ENCODE results near the gene NGB. TPM values are rescaled to one million over a fixed set of nuclear protein-coding genes. Genes with fewer than 3 reads are reported as not detected.

The NGB gene
- total and polyA plus RNA-seq, 2 of the 8 experiments (the other 6 are each of a cell fraction or from before 2014, with no cell fraction given) = 0.30 to 0.60 TPM

GRCh38 chr14:77248666-77249065 lies 22.3 kb downstream of the NGB start:
- no peak overlapping the region for H2BK20ac ChIP-seq (ENCODE audit: low read length)
- ChIA-PET CTCF (ENCODE audit: partially characterized antibody) (interaction anchor here (0.9 to 2.3 kb wide), 8 partner anchors 10 to 108 kb away, joined by 3 to 10 read pairs (median 4); no protein-coding TSS in a partner anchor), POLR2A (ENCODE audit: partially characterized antibody) (interaction anchor here (0.7 kb wide), 1 partner anchor 56 kb away, joined by 3 read pairs; no protein-coding TSS in a partner anchor)
- 85% methylated on average over 7 of the region's 7 CpGs; no CpG with 5 or more reads in 1 of the 2 experiments for WGBS, 2 experiments (ENCODE audit: extremely low coverage in 1 of 2, insufficient coverage in 1 of 2, insufficient read length in 1 of 2, insufficient replicate concordance in 2 of 2, low coverage in 1 of 2, low lambda C conversion rate in 2 of 2, missing lambda C conversion rate in 1 of 2)
- H3K4ac ChIP-seq (replicated peaks; ENCODE audit: insufficient read length, low read depth, low read length) = no peak overlapping the region
- no peak overlapping the region for H2AK5ac ChIP-seq (ENCODE audit: low read depth, low read length)
- H3K56ac ChIP-seq (replicated peaks; ENCODE audit: insufficient read length, low read depth, low read length) = no peak overlapping the region
- no peaks in the 10 kb centered on the region; a peak in 2 of 8 replicates for H3K36me3 ChIP-seq (ENCODE audit: control insufficient read depth in 2 of 4, insufficient read depth in 4 of 4, low read length in 3 of 4)
- DNase-seq (ENCODE audit: low read depth in 1 of 2, low spot score in 2 of 2) = no peak
- no peak overlapping the region for H4K5ac ChIP-seq (ENCODE audit: insufficient read length, low read depth, low read length)
- H4K20me1 ChIP-seq (replicated peaks in 1 of 2; ENCODE audit: control insufficient read depth in 1 of 2, insufficient read depth in 2 of 2, low read length in 2 of 2) = peaks cover 0 to under 1% of the 10 kb centered on the region in 2 experiments
- no peak overlapping the region for H3K14ac ChIP-seq (ENCODE audit: insufficient read length)
- H3K4me1 ChIP-seq (replicated peaks in 1 of 4; ENCODE audit: control insufficient read depth in 3 of 4, insufficient read depth in 4 of 4, low read length in 3 of 4) = no peaks in the 10 kb centered on the region; a peak in 1 of 7 replicates
- no peak overlapping the region for H4K91ac ChIP-seq (replicated peaks; ENCODE audit: insufficient read length, low read length)
- no peak overlapping the region; the same call in 1 of the 2 replicates for H2BK5ac ChIP-seq (ENCODE audit: low read depth, low read length)
- H4K8ac ChIP-seq (ENCODE audit: extremely low read depth, insufficient read depth, low read length) = no peak overlapping the region
- H2BK15ac ChIP-seq (ENCODE audit: low read length) = no peak overlapping the region
- H3K23me2 ChIP-seq (ENCODE audit: low read depth, low read length) = no peaks in the 10 kb centered on the region
- H3K4me3 ChIP-seq (ENCODE audit: extremely low read depth in 1 of 4, insufficient read depth in 2 of 4, low read depth in 3 of 4, low read length in 4 of 4) = no peak overlapping the region
- no peak overlapping the region for H3K18ac ChIP-seq (ENCODE audit: extremely low read depth, low read length)
- no peaks in the 10 kb centered on the region for H3K9me3 ChIP-seq (ENCODE audit: insufficient read depth in 2 of 2, low read depth in 1 of 2, low read length in 1 of 2)
- H3K4me2 ChIP-seq (ENCODE audit: insufficient read depth in 1 of 2, low read depth in 2 of 2, low read length in 2 of 2) = no peak overlapping the region
- no peak overlapping the region for H3K27ac ChIP-seq (ENCODE audit: low read depth, low read length)
- no peak overlapping the region for H2AFZ ChIP-seq (ENCODE audit: low read length)
- no peaks in the 10 kb centered on the region for H3K79me2 ChIP-seq (ENCODE audit: control insufficient read depth in 1 of 2, insufficient read depth in 2 of 2, low read length in 2 of 2)
- H2BK12ac ChIP-seq (ENCODE audit: low read depth, low read length) = no peak overlapping the region
- H3K27me3 ChIP-seq (replicated peaks in 1 of 4; ENCODE audit: control insufficient read depth in 3 of 4, extremely low read depth in 1 of 4, insufficient read depth in 3 of 4, low read length in 3 of 4) = no peaks in the 10 kb centered on the region
- FAIRE-seq = no peak
- no peak overlapping the region for H3K9ac ChIP-seq (replicated peaks in 1 of 4; ENCODE audit: extremely low read depth in 1 of 4, low read depth in 3 of 4, low read length in 3 of 4)
- H2BK120ac ChIP-seq (replicated peaks; ENCODE audit: low read depth, low read length) = no peak overlapping the region
- no peak overlapping the region for H3K23ac ChIP-seq (ENCODE audit: insufficient read length)
- no peaks in the 10 kb centered on the region for H3K79me1 ChIP-seq (ENCODE audit: low read depth, low read length)
- TF ChIP-seq TAF1 (IDR thresholded peaks at IDR 0.05; ENCODE audit: low read depth, low read length) = no peak
- TF ChIP-seq EP300 (IDR thresholded peaks at IDR 0.05; ENCODE audit: borderline replicate concordance in 1 of 2, low read depth in 2 of 2, low read length in 2 of 2) = no peak
- no peak for TF ChIP-seq NRF1 (IDR thresholded peaks at IDR 0.05; ENCODE audit: low read depth, low read length)
- TF ChIP-seq MAFK (IDR thresholded peaks at IDR 0.05; ENCODE audit: low read depth, low read length) = no peak
- no peak for TF ChIP-seq CBX5 (IDR thresholded peaks at IDR 0.05; ENCODE audit: low read depth, low read length)
- TF ChIP-seq, protein P1, sequence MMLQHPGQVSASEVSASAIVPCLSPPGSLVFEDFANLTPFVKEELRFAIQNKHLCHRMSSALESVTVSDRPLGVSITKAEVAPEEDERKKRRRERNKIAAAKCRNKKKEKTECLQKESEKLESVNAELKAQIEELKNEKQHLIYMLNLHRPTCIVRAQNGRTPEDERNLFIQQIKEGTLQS (IDR thresholded peaks at IDR 0.05; ENCODE audit: insufficient read depth, low read depth, low read length) = no peak
- no peak for TF ChIP-seq JUN (IDR thresholded peaks at IDR 0.05; ENCODE audit: low read depth, low read length)
- TF ChIP-seq EGR1 (IDR thresholded peaks at IDR 0.05; ENCODE audit: borderline replicate concordance, low read depth, low read length) = no peak
- no peak for TF ChIP-seq ASH2L (IDR thresholded peaks at IDR 0.05; ENCODE audit: low read length)
- TF ChIP-seq TAF7 (optimal IDR thresholded peaks at IDR 0.05; ENCODE audit: borderline replicate concordance, low read depth, low read length) = no peak
- TF ChIP-seq PHF8 (conservative IDR thresholded peaks at IDR 0.05; ENCODE audit: low read depth, low read length) = no peak
- no peak for TF ChIP-seq YY1 (IDR thresholded peaks at IDR 0.05; ENCODE audit: low read depth, low read length)
- TF ChIP-seq NANOG (IDR thresholded peaks at IDR 0.05; ENCODE audit: insufficient read depth, low read depth, low read length, poor library complexity, severe bottlenecking) = no peak
- TF ChIP-seq SP4 (IDR thresholded peaks at IDR 0.05; ENCODE audit: low read length) = no peak

Measured in H1 (cell line).